OCI-LY7 (cell line): ENCODE data around the gene BIRC5. TPM values are rescaled to one million over a fixed set of nuclear protein-coding genes. Genes with fewer than 3 reads are reported as not detected.

Experiments
- BruUV-seq: library from RNA; stranded (reverse); fragments of 400-500 nt; replicated peaks from 2 replicates; lab custom pipeline; 2021; lab: Mats Ljungman, UMichigan
- CTCF ChIA-PET: fragments of 300-600 bp; sonication (Branson Sonifier 250); formaldehyde crosslinking; loops from one replicate; lab custom pipeline; 2022; ENCODE audit warnings: antibody characterized with exemption; ENCODE audit not compliant: unreplicated experiment; lab: Charles Lee
- POLR2A ChIA-PET: fragments of 300-600 bp; sonication (Branson Sonifier 250); formaldehyde crosslinking; loops from one replicate; lab custom pipeline; 2022; ENCODE audit warnings: antibody characterized with exemption; lab: Charles Lee
- DNase-seq: peaks from one replicate; pipeline ENCODE4 v3.0.0-alpha.2; 2015; ENCODE audit warnings: low spot score
- H2AFZ ChIP-seq: fragments of 200-600 bp; sonication (generic), shearing (Covaris generic); 2 replicates; pipeline ENCODE4 v1.6.1; 2014; ENCODE audit warnings: mild to moderate bottlenecking, antibody characterized with exemption, low read length, moderate library complexity
- H3K27ac ChIP-seq: fragments of 200-600 bp; sonication (generic); 2 replicates; pipeline ENCODE4 v1.5.1; 2014; ENCODE audit warnings: mixed run types, low read depth, mild to moderate bottlenecking, moderate library complexity, low read length, inconsistent platforms; ENCODE audit not compliant: poor library complexity, severe bottlenecking
- H3K36me3 ChIP-seq: fragments of 200-600 bp; sonication (generic); 2 replicates; pipeline ENCODE4 v1.6.1; 2014; ENCODE audit warnings: mild to moderate bottlenecking, antibody characterized with exemption, low read length, moderate library complexity, mixed read lengths; ENCODE audit not compliant: insufficient read depth
- H3K4me1 ChIP-seq: fragments of 200-600 bp; sonication (generic); 2 replicates; pipeline ENCODE4 v1.5.1; 2014; ENCODE audit warnings: mild to moderate bottlenecking, low read length; ENCODE audit not compliant: insufficient read depth, poor library complexity, severe bottlenecking
- H3K4me2 ChIP-seq: fragments of 200-600 bp; sonication (generic); 2 replicates; pipeline ENCODE4 v1.6.1; 2014; ENCODE audit warnings: mild to moderate bottlenecking, low read length
- H3K4me3 ChIP-seq: fragments of 200-600 bp; sonication (generic); 2 replicates; pipeline ENCODE4 v1.5.1; 2014; ENCODE audit warnings: mild to moderate bottlenecking, low read depth, low read length; ENCODE audit not compliant: poor library complexity, severe bottlenecking
- H3K79me2 ChIP-seq: fragments of 200-600 bp; sonication (generic); 2 replicates; pipeline ENCODE4 v1.6.1; 2016; ENCODE audit warnings: low read depth, mild to moderate bottlenecking, low read length, moderate library complexity, mixed read lengths; ENCODE audit not compliant: insufficient read depth
- H3K9me2 ChIP-seq: fragments of 200-600 bp; sonication (generic); 2 replicates; pipeline ENCODE4 v1.6.1; 2016; ENCODE audit warnings: mild to moderate bottlenecking, low read length, mixed read lengths; ENCODE audit not compliant: insufficient read depth
- H3K9me3 ChIP-seq: fragments of 200-600 bp; sonication (generic); 2 replicates; pipeline ENCODE4 v1.6.1; 2014; ENCODE audit warnings: mild to moderate bottlenecking, mixed run types, low read length, mixed read lengths
- H4K20me1 ChIP-seq: fragments of 200-600 bp; sonication (generic); 2 replicates; pipeline ENCODE4 v1.6.1; 2014; ENCODE audit warnings: mild to moderate bottlenecking, antibody characterized with exemption, low read length, moderate library complexity, mixed read lengths; ENCODE audit not compliant: insufficient read depth
- CTCF ChIP-seq: fragments of 200-600 bp; sonication (generic); conservative IDR thresholded peaks from 2 replicates; pipeline ENCODE4 v1.5.1; 2014; ENCODE audit warnings: mild to moderate bottlenecking, antibody characterized with exemption, low read length, moderate library complexity, mixed read lengths
- EZH2phosphoT487 ChIP-seq: fragments of 200-600 bp; sonication (generic); IDR thresholded peaks from 2 replicates; pipeline ENCODE4 v1.6.1; 2018; ENCODE audit warnings: low read depth, borderline replicate concordance, mild to moderate bottlenecking, mixed run types, antibody characterized with exemption, low read length, moderate library complexity, mixed read lengths
- intact Hi-C: fragments of 100-400 bp; cut with micrococcal nuclease; formaldehyde crosslinking; loops from one replicate; pipeline ENCODE4 v1.10.0; 2022; ENCODE audit not compliant: unreplicated experiment
- total RNA-seq, 2 experiments: library from RNA; depleted of rRNA in 1 of 2; stranded (reverse); fragments of >200 nt in 1 of 2; shearing (Covaris generic) in 1 of 2; gene quantifications; 2 replicates each; pipeline ENCODE4 v1.2.3, GENCODE V29; 2014 to 2022

BIRC5 gene
- total RNA-seq, 2 experiments from 2014 or later: 184 to 266 TPM

DNA sequence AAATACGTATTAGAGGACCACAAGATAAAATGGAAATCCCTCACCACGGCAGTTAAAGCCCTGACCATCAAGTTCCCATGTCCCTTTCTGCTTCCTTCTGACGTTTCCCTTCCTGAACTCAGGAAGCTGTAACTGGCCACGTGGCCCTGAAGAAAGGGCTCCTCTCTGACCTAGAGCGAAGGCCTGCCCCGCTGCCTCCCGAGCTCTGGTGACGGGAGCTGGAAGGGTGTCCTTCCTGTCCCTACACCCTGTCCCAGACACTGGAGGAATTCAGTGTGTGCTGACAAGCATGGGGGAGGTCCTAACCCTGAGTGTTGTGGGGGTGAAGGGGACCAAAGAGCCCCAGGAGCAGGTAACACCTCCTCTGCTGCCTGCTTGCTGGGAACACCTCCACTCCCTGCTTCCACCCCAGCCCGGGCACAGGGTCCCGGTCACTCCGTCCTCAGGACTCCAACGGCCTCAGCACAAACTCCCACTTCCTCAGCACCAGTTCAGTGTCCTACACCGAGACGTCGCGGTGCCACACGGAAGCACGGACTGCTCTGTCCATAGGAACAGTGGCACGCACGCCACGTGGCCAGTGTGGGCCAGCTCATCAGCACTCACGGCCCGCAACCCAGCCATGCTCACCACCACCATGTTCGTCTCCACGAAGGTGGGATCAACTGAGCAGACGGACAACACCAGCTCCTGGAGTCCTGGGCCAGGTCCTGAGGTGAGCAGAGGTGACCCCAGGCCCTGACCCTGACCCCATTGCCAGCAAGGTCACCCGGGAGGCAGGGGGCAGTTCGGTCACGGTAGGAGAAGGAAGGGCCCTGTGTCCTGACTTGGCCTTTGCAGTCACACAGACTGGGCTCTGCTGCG is 34.2 kb downstream of the BIRC5 start:
- POLR2A ChIA-PET: interaction anchor here (0.6 kb wide), 1 partner anchor 588 kb away, joined by 5 read pairs; no protein-coding TSS in a partner anchor
- Histone ChIP-seq H3K4me3 (no peak overlapping the region), H3K79me2 (no peaks in the 10 kb centered on the region), H3K4me1 (peaks cover 36% of the 10 kb centered on the region), H3K9me3 (peaks cover 5% of the 10 kb centered on the region; the same call in 1 of the 2 replicates), H3K4me2 (no peak overlapping the region), H3K36me3 (no peaks in the 10 kb centered on the region), H2AFZ (no peak overlapping the region), H3K9me2 (no peaks in the 10 kb centered on the region), H3K27ac (no peak overlapping the region), H4K20me1 (no peaks in the 10 kb centered on the region)
- CTCF ChIA-PET: interaction anchor here (0.6 to 1.1 kb wide), 2 partner anchors 10 to 127 kb away, joined by 3 read pairs; no protein-coding TSS in a partner anchor
- intact Hi-C loops: no loop called here
- no peak for DNase-seq
- BruUV-seq: no TSS peak
- TF ChIP-seq CTCF: no peak

DNA sequence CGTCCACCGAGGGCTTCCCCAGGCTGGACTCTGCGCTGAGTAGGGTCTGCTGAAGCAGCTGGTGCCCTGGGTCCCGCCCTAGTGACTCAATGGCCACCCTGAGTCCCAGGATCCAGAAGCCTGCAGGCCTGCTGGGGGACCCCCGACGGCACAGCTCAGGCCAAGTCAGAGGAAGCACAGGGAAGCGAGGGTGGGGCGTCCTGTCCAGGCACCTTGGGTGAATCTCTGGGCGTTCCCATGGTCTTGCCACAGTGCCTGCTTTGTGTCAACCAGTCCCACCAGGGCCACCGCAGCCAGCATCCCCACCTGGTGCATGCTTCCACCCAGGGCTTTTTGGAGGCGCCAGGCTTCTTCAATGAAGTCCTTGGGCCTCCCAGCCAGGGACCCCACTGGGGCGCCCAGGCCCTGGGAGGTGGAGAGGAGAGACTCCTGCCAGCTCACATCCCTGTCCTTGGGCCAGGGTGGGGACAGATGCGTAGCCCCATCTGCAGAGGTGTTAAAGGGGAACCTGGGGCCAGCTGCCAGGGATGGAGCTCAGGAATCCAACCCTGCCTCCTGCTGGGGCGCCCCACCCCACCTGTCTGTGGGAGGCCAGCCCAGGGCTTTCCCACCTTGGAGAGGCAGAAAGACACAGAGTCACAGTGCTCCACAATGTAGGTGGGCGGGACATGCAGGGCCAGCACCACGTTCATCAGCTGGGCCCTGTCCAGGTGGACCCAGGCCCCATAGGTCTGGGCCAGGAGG is 35.2 kb downstream of the BIRC5 start:
- intact Hi-C loops: no loop called here
- no peak for TF ChIP-seq CTCF
- no peak for TF ChIP-seq EZH2phosphoT487
- ChIA-PET CTCF (no interaction called here), POLR2A (interaction anchor here (0.5 kb wide), 1 partner anchor 97 kb away, joined by 5 read pairs; no protein-coding TSS in a partner anchor)
- no peak overlapping the region for H3K4me3 ChIP-seq
- H3K4me1 ChIP-seq: peaks cover 40% of the 10 kb centered on the region
- peaks cover 5% of the 10 kb centered on the region; the same call in 1 of the 2 replicates for H3K9me3 ChIP-seq
- H3K4me2 ChIP-seq: no peak overlapping the region
- no peaks in the 10 kb centered on the region for H3K36me3 ChIP-seq
- no peaks in the 10 kb centered on the region for H3K79me2 ChIP-seq
- H3K9me2 ChIP-seq: no peaks in the 10 kb centered on the region
- no peak overlapping the region for H3K27ac ChIP-seq
- no TSS peak for BruUV-seq
- H4K20me1 ChIP-seq: no peaks in the 10 kb centered on the region
- no peak overlapping the region for H2AFZ ChIP-seq
- no peak for DNase-seq
